ENCODE data around the gene USP1.

USP1 gene

DNA sequence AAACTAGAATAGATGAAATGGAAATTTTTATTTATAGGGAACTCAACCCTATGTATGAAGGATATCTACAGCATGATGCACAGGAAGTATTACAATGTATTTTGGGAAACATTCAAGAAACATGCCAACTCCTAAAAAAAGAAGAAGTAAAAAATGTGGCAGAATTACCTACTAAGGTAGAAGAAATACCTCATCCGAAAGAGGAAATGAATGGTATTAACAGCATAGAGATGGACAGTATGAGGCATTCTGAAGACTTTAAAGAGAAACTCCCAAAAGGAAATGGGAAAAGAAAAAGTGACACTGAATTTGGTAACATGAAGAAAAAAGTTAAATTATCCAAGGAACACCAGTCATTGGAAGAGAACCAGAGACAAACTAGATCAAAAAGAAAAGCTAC lies 7.9 kb downstream of the USP1 start:
- Histone ChIP-seq H3K4me3 (replicated peaks; ENCODE audit: low read depth, low read length) (no peak overlapping the region), H3K27me3 (replicated peaks; ENCODE audit: control insufficient read depth, insufficient read depth, low read length) (no peaks in the 10 kb centered on the region), H3K36me3 (ENCODE audit: control insufficient read depth, insufficient read depth, low read length) (peaks cover 3% of the 10 kb centered on the region)
- DNase-seq (ENCODE audit: extremely low read depth, insufficient read length), result no peak
- TF ChIP-seq, protein P1, sequence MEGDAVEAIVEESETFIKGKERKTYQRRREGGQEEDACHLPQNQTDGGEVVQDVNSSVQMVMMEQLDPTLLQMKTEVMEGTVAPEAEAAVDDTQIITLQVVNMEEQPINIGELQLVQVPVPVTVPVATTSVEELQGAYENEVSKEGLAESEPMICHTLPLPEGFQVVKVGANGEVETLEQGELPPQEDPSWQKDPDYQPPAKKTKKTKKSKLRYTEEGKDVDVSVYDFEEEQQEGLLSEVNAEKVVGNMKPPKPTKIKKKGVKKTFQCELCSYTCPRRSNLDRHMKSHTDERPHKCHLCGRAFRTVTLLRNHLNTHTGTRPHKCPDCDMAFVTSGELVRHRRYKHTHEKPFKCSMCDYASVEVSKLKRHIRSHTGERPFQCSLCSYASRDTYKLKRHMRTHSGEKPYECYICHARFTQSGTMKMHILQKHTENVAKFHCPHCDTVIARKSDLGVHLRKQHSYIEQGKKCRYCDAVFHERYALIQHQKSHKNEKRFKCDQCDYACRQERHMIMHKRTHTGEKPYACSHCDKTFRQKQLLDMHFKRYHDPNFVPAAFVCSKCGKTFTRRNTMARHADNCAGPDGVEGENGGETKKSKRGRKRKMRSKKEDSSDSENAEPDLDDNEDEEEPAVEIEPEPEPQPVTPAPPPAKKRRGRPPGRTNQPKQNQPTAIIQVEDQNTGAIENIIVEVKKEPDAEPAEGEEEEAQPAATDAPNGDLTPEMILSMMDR (IDR thresholded peaks at IDR 0.05; ENCODE audit: insufficient read depth, low read length, poor library complexity, severe bottlenecking), result no peak

DNA sequence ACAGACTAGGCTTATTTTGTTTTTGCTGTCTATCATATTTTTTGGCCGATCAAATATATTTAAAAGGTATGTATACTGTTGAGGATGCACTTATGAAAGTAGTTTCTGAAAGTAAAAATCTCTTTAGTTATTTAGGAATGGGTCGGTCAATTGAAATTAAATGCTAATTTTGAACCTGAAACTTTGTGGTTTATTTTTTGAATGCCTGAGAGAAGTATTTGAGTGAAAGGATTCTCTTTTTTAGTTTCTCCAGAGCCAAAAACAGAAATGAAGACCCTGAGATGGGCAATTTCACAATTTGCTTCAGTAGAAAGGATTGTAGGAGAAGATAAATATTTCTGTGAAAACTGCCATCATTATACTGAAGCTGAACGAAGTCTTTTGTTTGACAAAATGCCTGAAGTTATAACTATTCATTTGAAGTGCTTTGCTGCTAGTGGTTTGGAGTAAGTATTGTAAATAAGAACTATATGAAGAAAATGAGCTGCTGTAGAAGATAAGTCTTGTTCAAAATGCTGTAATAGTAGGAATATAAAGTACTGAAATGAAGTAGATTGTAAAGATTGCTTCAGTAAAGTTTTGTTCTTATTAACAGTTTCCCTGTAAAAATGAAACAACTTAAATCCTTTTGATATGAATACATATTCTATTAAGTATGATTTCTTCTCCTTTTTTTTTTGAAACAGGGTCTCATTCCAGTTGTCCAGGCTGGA lies 11.5 kb downstream of the USP1 start:
- TF ChIP-seq, protein P1 (IDR thresholded peaks at IDR 0.05; ENCODE audit: insufficient read depth, low read length, poor library complexity, severe bottlenecking), result no peak
- Histone ChIP-seq H3K4me3 (replicated peaks; ENCODE audit: low read depth, low read length) (no peak overlapping the region), H3K36me3 (ENCODE audit: control insufficient read depth, insufficient read depth, low read length) (no peaks in the 10 kb centered on the region; the same call in 1 of the 2 replicates), H3K27me3 (replicated peaks; ENCODE audit: control insufficient read depth, insufficient read depth, low read length) (no peaks in the 10 kb centered on the region)
- DNase-seq (ENCODE audit: extremely low read depth, insufficient read length), result no peak

DNA sequence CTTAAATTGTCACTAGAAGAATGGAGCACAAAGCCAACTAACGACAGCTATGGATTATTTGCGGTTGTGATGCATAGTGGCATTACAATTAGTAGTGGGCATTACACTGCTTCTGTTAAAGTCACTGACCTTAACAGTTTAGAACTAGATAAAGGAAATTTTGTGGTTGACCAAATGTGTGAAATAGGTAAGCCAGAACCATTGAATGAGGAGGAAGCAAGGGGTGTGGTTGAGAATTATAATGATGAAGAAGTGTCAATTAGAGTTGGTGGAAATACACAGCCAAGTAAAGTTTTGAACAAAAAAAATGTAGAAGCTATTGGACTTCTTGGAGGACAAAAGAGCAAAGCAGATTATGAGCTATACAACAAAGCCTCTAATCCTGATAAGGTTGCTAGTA lies 13.5 kb downstream of the USP1 start:
- DNase-seq (ENCODE audit: extremely low read depth, insufficient read length), result no peak
- Histone ChIP-seq H3K36me3 (ENCODE audit: control insufficient read depth, insufficient read depth, low read length) (no peaks in the 10 kb centered on the region; the same call in none of the 2 replicates), H3K4me3 (replicated peaks; ENCODE audit: low read depth, low read length) (no peak overlapping the region), H3K27me3 (replicated peaks; ENCODE audit: control insufficient read depth, insufficient read depth, low read length) (no peaks in the 10 kb centered on the region)
- TF ChIP-seq, protein P1 (IDR thresholded peaks at IDR 0.05; ENCODE audit: insufficient read depth, low read length, poor library complexity, severe bottlenecking), result no peak

DNA sequence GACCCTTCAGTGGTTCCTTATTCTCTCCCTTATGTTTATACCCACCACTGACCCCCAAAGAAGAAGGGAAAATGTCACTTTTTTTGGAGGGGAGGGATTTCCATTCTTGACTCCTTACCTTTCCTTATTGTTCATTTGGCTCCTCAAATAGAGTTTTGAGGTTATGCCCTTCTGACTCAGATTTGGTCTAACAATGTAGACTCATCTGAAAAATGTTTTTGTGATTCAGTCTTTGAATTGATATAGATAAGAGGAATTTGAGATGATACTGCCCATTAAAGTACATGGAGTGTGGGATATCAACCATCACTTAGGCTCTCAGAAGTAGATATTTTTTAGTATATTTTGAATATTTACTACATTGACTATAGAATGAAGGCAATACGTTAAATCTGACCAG lies 16.1 kb downstream of the USP1 start:
- Histone ChIP-seq H3K4me3 (replicated peaks; ENCODE audit: low read depth, low read length) (no peak overlapping the region), H3K27me3 (replicated peaks; ENCODE audit: control insufficient read depth, insufficient read depth, low read length) (no peaks in the 10 kb centered on the region), H3K36me3 (ENCODE audit: control insufficient read depth, insufficient read depth, low read length) (no peaks in the 10 kb centered on the region; the same call in none of the 2 replicates)
- TF ChIP-seq, protein P1 (IDR thresholded peaks at IDR 0.05; ENCODE audit: insufficient read depth, low read length, poor library complexity, severe bottlenecking), result no peak
- no peak for DNase-seq (ENCODE audit: extremely low read depth, insufficient read length)

DNA sequence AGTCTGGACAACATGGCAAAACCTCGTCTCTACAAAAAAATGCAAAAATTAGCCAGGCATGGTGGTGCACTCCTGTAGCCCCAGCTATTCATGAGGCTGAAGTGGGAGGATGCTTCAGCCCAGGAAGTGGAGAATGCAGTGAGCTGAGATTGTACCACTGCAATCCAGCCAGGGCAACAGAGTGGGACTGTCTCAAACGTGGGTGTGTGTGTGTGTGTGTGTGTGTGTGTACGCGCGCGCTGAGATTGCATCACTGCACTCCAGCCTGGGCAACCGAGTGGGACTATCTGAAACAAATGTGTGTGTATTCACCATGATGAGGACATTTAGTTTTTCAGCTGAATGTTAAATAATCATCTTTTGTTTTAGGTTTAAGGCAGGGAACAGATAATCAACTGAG lies 21.1 kb downstream of the USP1 start:
- Histone ChIP-seq H3K27me3 (replicated peaks; ENCODE audit: control insufficient read depth, insufficient read depth, low read length) (no peaks in the 10 kb centered on the region), H3K4me3 (replicated peaks; ENCODE audit: low read depth, low read length) (no peak overlapping the region), H3K36me3 (ENCODE audit: control insufficient read depth, insufficient read depth, low read length) (no peaks in the 10 kb centered on the region; the same call in 1 of the 2 replicates)
- DNase-seq (ENCODE audit: extremely low read depth, insufficient read length), result no peak
- TF ChIP-seq, protein P1 (IDR thresholded peaks at IDR 0.05; ENCODE audit: insufficient read depth, low read length, poor library complexity, severe bottlenecking), result no peak

Measured in GM06990 (cell line).